GM12873 (cell line): Measurements from ENCODE around the gene EVI5L.

Experiments
- CTCF ChIP-seq: IDR thresholded peaks from 2 replicates; pipeline ENCODE4 v1.5.1; 2012; ENCODE audit warnings: low read depth, mild to moderate bottlenecking, moderate library complexity, low read length, control low read depth; ENCODE audit not compliant: insufficient read depth; ENCODE audit errors: missing control alignments

Gene EVI5L

GRCh38 chr19:7868671-7869452 is 38.8 kb downstream of the EVI5L start:
- TF ChIP-seq CTCF: peak; percentile 75

GRCh38 chr19:7869453-7869909 is 39.5 kb downstream of the EVI5L start:
- no peak for TF ChIP-seq CTCF

GRCh38 chr19:7869910-7870511 is 40.0 kb downstream of the EVI5L start:
- no peak for TF ChIP-seq CTCF

- no peak for TF ChIP-seq CTCF
Measured at GRCh38 chr19:7870571-7871436, 40.8 kb downstream of the EVI5L start.

- no peak for TF ChIP-seq CTCF
Measured at GRCh38 chr19:7871437-7872305, 41.7 kb downstream of the EVI5L start.

- TF ChIP-seq CTCF: no peak
Measured at GRCh38 chr19:7872306-7873204, 42.5 kb downstream of the EVI5L start.
